ENCODE results near the gene ECSCR.

- TF ChIP-seq GATA3 (IDR thresholded peaks at IDR 0.05; ENCODE audit: low read depth, low read length) (no peak), GATA2 (IDR thresholded peaks at IDR 0.05; ENCODE audit: low read depth, low read length) (no peak)
Observed at GRCh38 chr5:139402561-139403158, 59.9 kb downstream of the ECSCR start.
